Right atrium auricular region (tissue), 2 donors: Measurements from ENCODE around the gene GPR18. TPM values are rescaled to one million over a fixed set of nuclear protein-coding genes. Genes with fewer than 3 reads are reported as not detected.
A peak's percentile ranks its signal among the peaks of the same experiment; 100 is the strongest.

Experiments
- DNase-seq: peaks from one replicate; pipeline ENCODE4 v3.0.0-alpha.2; 2019; ENCODE audit warnings: low spot score
- H3K27ac ChIP-seq, 2 donors: fragments of 200-600 bp; sonication (generic); 1 replicate in 1 of 2; 2 replicates in 1 of 2; pipeline ENCODE4 v1.5.1; 2016 to 2019
- H3K27me3 ChIP-seq, 2 donors: fragments of 200-600 bp; sonication (generic); one replicate each; pipeline versions ENCODE4 v1.5.1 to v1.6.0; 2017 to 2019
- H3K36me3 ChIP-seq: fragments of 200-600 bp; sonication (generic); one replicate; pipeline ENCODE4 v1.5.1; 2016
- H3K4me1 ChIP-seq, 2 donors: fragments of 200-600 bp; sonication (generic); one replicate each; pipeline versions ENCODE4 v1.5.1 to v1.6.0; 2017 to 2019
- H3K4me3 ChIP-seq, 2 donors: fragments of 200-600 bp; sonication (generic); 1 replicate in 1 of 2; 2 replicates in 1 of 2; pipeline ENCODE4 v1.5.1; 2017 to 2019; ENCODE audit warnings: mild to moderate bottlenecking in 1 of 2, moderate library complexity in 1 of 2
- H3K9me3 ChIP-seq, 2 donors: fragments of 200-600 bp; sonication (generic); one replicate each; pipeline ENCODE4 v1.5.1; 2019
- total RNA-seq, 2 donors: library from RNA; depleted of rRNA; stranded (reverse); fragments of >200 nt; gene quantifications; one replicate each; pipeline ENCODE4 v1.1.0, GENCODE V29; 2016
- TF ChIP-seq, protein P1 (sequence below), 2 donors: fragments of 200-600 bp; sonication (generic); IDR thresholded peaks; one replicate each; pipeline ENCODE4 v1.5.1; 2019; ENCODE audit warnings: antibody characterized with exemption in 2 of 2

GPR18 gene
- total RNA-seq, 2 donors from 2014 or later = 0.28 TPM; not detected in 1

DNA sequence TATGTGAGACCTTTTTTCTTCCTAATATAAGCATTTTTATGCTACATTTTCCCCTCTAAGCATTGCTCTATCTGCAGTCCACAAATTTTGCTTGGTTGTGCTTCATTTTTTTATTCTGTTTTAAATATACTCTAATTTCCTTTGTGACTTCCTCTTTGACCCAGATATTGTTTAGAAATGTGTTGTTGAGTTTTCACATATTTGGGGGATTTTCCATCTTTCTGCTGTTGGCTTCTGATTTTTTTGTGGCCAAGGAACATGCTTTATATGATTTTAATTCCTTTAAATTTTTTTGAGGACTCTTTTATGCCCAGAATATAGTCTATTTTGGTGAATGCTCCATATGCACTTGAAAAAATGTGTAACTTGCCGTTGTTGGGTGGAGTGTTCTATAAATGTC, 34.6 kb downstream of the GPR18 start:
- Histone ChIP-seq H3K36me3 (no peaks in the 10 kb centered on the region), H3K27me3 (no peaks in the 10 kb centered on the region), H3K27ac (no peak overlapping the region), H3K4me1 (peaks cover 0 to 40% of the 10 kb centered on the region in 2 donors), H3K4me3 (no peak overlapping the region), H3K9me3 (peaks cover 0 to 9% of the 10 kb centered on the region in 2 donors)
- TF ChIP-seq, protein P1, sequence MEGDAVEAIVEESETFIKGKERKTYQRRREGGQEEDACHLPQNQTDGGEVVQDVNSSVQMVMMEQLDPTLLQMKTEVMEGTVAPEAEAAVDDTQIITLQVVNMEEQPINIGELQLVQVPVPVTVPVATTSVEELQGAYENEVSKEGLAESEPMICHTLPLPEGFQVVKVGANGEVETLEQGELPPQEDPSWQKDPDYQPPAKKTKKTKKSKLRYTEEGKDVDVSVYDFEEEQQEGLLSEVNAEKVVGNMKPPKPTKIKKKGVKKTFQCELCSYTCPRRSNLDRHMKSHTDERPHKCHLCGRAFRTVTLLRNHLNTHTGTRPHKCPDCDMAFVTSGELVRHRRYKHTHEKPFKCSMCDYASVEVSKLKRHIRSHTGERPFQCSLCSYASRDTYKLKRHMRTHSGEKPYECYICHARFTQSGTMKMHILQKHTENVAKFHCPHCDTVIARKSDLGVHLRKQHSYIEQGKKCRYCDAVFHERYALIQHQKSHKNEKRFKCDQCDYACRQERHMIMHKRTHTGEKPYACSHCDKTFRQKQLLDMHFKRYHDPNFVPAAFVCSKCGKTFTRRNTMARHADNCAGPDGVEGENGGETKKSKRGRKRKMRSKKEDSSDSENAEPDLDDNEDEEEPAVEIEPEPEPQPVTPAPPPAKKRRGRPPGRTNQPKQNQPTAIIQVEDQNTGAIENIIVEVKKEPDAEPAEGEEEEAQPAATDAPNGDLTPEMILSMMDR (IDR thresholded peaks at IDR 0.05) = no peak
- DNase-seq = no peak

DNA sequence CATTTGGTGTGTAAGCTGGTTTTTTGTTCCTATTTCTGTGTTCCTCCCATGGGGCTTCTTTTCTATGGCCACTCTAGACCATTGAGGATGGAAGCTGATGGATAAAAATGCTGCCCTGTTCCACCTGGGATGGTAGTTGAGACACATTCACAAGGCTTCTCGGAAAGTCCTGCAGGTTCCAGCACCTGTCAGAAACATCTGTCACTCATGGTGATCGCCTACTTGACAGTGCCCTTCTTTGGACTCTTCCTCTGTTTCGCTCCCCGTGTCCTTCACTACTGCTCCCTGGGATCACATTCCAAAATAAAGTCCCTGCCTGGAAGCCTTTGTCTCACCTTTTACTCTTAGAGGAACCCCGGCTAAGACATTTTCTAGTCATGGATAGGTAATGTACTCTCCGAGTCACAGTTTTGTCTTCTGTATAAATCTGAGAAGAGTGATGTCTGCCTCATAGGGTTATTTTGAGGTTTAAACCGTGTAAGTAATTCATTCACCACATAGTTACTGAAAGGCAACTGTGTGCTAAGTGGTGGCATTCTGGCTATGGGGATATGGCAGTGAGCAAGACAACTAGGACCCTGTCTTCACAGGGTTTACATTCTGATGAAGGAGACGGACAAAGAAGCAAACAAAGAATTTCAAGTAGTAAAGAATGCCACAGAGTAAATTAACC, 36.5 kb downstream of the GPR18 start:
- Histone ChIP-seq H3K4me3 (no peak overlapping the region), H3K4me1 (peaks cover 0 to 43% of the 10 kb centered on the region in 2 donors), H3K27ac (peak overlapping the region in 1 of 2 donors; percentile 74), H3K27me3 (no peaks in the 10 kb centered on the region), H3K9me3 (peaks cover 0 to 9% of the 10 kb centered on the region in 2 donors), H3K36me3 (no peaks in the 10 kb centered on the region)
- DNase-seq = no peak
- TF ChIP-seq, protein P1 (IDR thresholded peaks at IDR 0.05) = no peak

DNA sequence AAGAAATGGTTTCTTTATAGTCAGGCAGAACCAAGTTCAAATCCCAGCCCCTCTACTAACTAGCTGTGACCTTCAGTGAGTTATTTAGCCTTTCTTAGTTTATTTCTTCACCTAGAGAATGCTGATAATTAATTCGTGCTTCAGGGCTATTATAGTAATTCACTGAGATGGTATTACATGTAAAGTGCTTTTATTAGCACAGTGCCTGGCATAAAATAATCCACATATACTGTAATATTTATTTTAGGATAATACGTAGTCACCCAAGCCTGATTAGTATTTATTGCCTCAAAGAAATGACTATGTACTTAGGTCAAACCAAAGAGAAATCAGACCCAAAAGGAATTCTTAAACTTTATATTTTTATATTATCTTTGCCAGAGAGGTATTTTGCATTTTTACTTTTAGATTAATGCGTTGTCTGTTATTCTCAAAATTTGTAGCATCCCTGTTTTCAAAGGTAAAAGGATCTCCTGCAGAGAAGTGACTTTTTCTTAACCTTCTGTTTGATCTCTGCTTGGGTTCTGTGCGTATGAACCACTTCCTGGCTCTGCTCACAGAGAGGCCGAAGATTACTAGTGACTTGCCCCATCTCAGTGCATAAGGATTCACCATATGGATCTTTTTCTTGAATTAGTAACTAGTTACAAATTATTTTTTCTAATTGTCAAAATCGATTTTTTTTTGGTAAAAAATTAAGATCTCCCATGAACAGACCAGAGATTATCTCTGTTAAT, 37.8 kb downstream of the GPR18 start:
- DNase-seq = no peak
- Histone ChIP-seq H3K27ac (peak overlapping the region in 1 of 2 donors; percentile 74), H3K4me3 (no peak overlapping the region), H3K4me1 (peaks cover 0 to 35% of the 10 kb centered on the region in 2 donors), H3K9me3 (peaks cover 0 to 9% of the 10 kb centered on the region in 2 donors), H3K27me3 (no peaks in the 10 kb centered on the region), H3K36me3 (no peaks in the 10 kb centered on the region)
- TF ChIP-seq, protein P1 (IDR thresholded peaks at IDR 0.05) = no peak

DNA sequence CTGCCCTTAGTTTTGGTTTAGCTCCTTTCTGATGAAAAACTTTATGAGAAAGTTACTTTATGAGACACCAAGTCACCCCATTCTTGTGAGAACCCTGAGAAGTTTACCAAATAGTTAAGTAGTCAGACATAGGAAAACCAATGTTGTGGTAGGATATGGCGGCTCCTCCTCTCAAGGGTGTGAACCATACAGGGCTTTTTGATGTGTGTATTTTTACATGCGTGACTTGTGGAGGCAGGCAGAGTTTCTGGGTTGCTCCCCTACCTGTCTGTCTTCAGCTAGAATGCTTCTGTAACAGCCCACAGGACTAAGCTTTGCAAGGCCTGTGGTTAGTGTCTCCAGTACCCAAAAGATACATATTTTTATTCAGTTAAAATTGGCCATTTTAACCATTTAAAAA, 39.2 kb downstream of the GPR18 start:
- TF ChIP-seq, protein P1 (IDR thresholded peaks at IDR 0.05) = no peak
- H3K4me1 ChIP-seq = peaks cover 0 to 44% of the 10 kb centered on the region in 2 donors
- peak overlapping the region; percentile 27 to 74 for H3K27ac ChIP-seq
- H3K4me3 ChIP-seq = no peak overlapping the region
- DNase-seq = peak; percentile 50
- H3K27me3 ChIP-seq = no peaks in the 10 kb centered on the region
- no peaks in the 10 kb centered on the region for H3K36me3 ChIP-seq
- peaks cover 0 to 9% of the 10 kb centered on the region in 2 donors for H3K9me3 ChIP-seq

DNA sequence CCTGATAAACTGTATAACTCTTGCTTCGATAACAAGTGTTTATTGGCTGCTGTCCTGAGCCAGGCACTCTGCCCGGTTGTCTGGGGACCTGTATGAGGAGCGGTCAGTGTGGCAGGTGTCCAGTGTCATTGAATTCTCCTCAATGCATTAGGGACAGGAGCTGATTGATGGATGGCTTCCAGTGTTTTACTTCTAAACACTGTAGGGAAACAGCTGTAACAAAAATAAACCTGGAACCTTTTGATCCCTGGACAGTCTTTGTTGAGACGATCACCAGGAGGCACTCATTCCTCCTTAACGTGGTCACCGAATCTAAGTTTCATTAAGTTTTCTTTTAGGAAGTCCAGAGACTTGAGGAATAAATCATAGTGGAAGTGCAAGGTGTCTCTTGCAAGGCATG, 39.6 kb downstream of the GPR18 start:
- Histone ChIP-seq H3K27ac (peak overlapping the region; percentile 27 to 74), H3K36me3 (no peaks in the 10 kb centered on the region), H3K27me3 (no peaks in the 10 kb centered on the region), H3K9me3 (peaks cover 0 to 9% of the 10 kb centered on the region in 2 donors), H3K4me3 (no peak overlapping the region), H3K4me1 (peaks cover 0 to 44% of the 10 kb centered on the region in 2 donors)
- DNase-seq = peak; percentile 58
- TF ChIP-seq, protein P1 (IDR thresholded peaks at IDR 0.05) = no peak
